Stimulated activated naive CD4-positive, alpha-beta T cell treated with Interleukin-2 at 50 U/mL for 16 hours (primary cell): ENCODE measurements around the gene USO1.
"Not testable (repeated sequence)": the region's sequence is repeated elsewhere in the genome, so short reads cannot be mapped to it uniquely, and the experiment has no call there.

Experiments used
- DNase-seq: peaks from one replicate; lab custom pipeline; 2025; lab: John Stamatoyannopoulos, UW

USO1 gene

DNA sequence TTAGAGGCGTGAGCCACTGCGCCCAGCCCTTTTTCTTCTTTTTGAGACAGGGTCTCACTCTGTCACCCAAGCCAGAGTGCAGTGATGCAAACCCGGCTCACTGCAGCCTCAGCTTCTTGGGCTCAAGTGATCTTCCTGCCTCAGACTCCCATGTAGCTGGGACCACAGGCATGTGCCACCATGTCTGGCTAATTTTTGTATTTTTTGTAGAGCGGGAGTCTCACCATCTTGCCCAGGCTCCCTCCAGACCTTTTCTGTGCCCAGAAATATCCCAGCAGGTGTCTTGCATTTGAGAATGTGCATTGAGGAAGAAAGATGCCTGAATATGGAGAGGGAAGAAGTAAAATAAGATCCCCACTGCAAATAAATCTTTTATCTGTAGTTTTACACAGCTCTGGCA lies 119.2 kb downstream of the USO1 start:
- no peak for DNase-seq

DNA sequence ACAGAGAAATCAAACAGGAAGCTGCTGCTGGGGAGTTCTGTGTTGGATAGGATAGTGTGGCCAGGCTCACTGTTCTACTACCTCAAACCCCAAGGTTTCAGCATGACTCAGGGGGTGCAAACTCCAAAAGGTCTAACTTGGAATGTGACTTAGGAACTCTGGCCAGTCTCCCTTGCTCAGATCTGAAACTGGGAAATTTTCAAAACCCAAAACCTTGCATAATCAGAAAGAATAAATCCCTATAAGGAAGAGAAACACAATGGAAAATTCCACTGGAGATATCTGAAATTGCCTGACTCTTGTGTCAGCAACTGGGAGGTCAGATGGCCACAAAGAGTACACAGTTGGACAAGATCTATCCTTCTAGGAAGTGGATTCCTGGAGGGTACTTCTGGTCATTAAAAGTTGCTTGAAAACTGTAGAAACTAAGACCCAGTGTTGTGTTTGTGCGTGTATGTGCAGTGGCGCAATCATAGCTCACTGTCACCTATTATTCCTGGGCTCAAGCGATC lies 119.8 kb downstream of the USO1 start:
- no peak for DNase-seq

DNA sequence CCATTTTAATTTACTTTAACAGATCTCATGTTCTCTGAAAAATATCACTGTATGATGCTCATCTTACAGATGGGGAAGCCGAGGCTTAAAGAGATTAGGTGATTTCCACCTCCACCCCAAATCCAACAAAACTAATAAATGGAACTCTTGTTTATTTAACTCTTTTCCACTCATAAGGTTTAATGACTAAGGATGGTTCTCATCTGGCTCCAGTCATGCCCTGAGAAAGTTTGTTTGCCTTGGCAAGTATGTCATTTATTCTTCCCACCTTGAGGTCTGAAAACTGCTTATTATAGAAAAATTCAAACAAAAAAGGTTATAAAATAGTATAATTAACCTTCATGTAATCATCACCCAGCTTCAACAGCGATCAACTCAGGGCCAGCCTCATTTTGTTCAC lies 121.6 kb downstream of the USO1 start:
- DNase-seq, result no peak

DNA sequence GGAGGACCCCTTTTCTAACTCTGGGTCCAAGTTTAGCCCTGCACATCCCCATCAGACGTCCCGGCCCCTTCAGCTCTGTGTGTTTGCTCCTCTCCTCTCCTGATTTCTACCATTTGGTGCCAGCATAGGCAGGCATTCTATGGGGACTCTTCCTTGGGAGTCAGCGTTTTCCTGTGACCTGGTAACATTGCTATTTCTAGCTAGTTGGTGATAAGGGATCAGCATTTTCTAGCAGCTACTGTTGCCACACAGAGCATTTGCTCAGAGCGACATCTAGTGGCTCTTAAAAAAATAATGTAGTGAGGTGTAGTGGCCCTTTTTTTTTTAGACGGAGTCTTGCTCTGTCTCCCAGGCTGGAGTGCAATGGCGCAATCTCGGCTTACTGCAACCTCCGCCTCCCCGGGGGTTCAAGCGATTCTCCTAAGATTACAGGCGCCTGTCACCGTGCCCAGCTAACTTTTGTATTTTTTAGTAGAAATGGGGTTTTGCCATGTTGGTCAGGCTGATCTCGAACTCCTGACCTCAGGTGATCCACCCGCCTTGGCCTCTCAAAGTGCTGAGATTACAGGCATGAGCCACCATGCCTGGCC lies 123.9 kb downstream of the USO1 start:
- DNase-seq, result not testable (repeated sequence)

DNA sequence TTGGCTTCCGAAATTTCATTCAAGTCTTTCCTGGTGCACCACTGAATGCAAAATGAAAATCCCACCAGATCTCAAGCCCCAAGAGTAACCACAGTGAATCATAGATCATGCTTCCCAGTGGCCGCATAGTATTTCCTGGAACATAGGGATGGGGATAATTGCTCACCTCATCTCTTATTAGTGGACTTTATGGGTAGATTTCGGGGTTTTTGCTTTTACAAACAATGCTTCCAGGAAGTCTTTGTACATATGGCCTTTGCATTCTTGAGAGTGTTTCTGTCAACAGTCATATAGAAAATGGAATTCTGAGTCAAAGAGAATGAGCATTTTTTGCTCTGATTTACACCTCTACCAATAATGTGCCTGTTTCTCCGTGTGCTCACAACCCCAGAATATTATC lies 124.5 kb downstream of the USO1 start:
- DNase-seq, result no peak

DNA sequence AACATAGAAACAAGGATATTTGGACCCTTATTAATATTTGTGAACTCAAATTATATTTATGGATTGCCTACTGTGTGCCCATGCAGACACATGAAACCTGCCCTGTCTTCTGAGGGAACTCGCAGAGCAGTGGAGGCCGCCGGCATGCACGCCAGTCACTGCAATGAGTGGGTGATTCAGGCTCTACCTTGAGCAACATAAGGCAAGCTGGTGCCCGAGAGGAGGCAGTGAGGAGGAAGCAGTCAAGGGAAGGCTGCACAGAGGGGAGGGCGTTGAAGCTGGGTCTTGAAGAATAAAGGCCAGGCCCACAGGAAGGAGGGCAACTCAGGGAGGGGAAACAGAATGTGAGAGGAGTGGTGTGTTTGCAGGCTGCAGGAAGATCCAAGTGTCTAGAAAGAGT lies 125.1 kb downstream of the USO1 start:
- DNase-seq, result no peak

DNA sequence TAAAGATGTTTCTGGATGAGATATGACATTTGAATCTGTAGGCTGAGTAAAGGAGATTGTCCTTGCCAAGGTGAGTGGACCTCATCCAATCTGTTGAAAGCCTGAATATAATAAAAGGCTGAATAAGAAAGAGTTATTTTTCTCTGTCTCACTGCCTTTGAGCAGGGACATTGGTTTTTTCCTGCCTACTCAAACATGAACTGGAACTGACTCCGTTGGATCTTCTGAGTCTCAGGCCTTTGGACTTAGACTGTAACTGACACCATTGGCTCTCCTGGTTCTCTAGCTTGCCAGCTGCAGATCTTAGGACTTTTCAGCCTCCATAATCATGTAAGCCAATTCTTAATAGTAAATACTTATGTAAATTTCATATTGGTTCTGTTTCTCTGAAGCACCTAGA lies 134.3 kb downstream of the USO1 start:
- no peak for DNase-seq

DNA sequence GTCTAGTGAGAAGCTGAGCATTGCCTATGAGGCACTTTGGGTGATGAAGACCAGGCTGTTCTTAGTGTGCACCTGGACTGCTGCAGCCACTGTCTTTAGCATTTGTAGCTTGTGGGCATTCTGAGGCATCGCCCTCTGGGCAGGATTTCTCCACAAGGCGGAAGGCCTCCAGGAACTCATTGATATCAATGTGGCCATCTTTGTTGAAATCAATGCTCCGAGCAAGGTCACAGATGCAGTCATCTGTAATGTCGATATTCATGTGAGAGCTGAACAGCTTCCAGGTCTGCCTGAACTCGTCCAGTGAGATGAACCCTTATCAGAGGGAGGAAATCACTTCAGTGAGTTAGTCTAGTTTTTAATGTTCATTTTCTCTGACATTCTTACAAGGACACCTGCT lies 136.2 kb downstream of the USO1 start:
- no peak for DNase-seq
